ENCODE data around the gene CCDC97. TPM values are rescaled to one million over a fixed set of nuclear protein-coding genes. Genes with fewer than 3 reads are reported as not detected.

The CCDC97 gene
- total RNA-seq, 1 experiment from 2014 or later: 18.3 TPM

DNA sequence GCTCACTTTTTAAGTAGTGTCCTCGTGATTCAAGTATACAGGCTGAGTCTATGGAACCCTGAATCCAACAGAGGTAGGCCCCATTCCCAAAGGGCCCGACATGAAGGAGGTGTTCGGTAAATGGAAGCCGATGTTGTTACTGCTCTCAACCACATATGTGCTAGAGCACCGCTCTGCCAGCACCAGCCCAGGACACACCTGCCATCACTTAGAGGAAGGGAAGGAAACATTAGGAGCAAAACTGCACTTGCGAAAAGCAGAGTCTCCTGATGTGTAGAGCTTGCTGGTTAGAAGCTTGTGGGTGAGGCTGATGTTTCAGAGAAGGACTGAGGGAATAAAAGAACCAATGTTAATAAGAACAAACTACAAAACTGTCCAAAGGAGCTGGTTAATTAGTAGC lies 9.4 kb upstream of the CCDC97 start:
- TF ChIP-seq EZH2phosphoT487 (IDR thresholded peaks at IDR 0.05; ENCODE audit: borderline replicate concordance, low read length) (no peak), EZH2 (IDR thresholded peaks at IDR 0.05; ENCODE audit: low read length, unreplicated experiment) (no peak)
- TF ChIP-seq, protein P1, sequence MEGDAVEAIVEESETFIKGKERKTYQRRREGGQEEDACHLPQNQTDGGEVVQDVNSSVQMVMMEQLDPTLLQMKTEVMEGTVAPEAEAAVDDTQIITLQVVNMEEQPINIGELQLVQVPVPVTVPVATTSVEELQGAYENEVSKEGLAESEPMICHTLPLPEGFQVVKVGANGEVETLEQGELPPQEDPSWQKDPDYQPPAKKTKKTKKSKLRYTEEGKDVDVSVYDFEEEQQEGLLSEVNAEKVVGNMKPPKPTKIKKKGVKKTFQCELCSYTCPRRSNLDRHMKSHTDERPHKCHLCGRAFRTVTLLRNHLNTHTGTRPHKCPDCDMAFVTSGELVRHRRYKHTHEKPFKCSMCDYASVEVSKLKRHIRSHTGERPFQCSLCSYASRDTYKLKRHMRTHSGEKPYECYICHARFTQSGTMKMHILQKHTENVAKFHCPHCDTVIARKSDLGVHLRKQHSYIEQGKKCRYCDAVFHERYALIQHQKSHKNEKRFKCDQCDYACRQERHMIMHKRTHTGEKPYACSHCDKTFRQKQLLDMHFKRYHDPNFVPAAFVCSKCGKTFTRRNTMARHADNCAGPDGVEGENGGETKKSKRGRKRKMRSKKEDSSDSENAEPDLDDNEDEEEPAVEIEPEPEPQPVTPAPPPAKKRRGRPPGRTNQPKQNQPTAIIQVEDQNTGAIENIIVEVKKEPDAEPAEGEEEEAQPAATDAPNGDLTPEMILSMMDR (conservative IDR thresholded peaks at IDR 0.05; ENCODE audit: low read depth, low read length): no peak
- H3K4me1 ChIP-seq (ENCODE audit: insufficient read depth, low read length): no peaks in the 10 kb centered on the region
- no TSS peak for BruUV-seq (replicated peaks)
- ChIA-PET POLR2A (ENCODE audit: unreplicated experiment) (no interaction called here), CTCF (no interaction called here)
- H3K36me3 ChIP-seq (ENCODE audit: low read depth, low read length): peaks cover 72% of the 10 kb centered on the region
- H4K20me1 ChIP-seq (ENCODE audit: low read length): no peaks in the 10 kb centered on the region
- DNase-seq (no peak), ATAC-seq (no peak)
- no peaks in the 10 kb centered on the region for H3K79me2 ChIP-seq (ENCODE audit: low read length)
- no peak overlapping the region for H2AFZ ChIP-seq (ENCODE audit: low read length)
- H3K27me3 ChIP-seq (ENCODE audit: low read length): no peaks in the 10 kb centered on the region
- no peaks in the 10 kb centered on the region for H3F3A ChIP-seq (ENCODE audit: low read length, unreplicated experiment)
- no peak overlapping the region for H3K9ac ChIP-seq (ENCODE audit: low read length)
- H3K27ac ChIP-seq (ENCODE audit: low read length): no peak overlapping the region
- H3K4me3 ChIP-seq (ENCODE audit: low read length): no peak overlapping the region
- H3K9me2 ChIP-seq (replicated peaks; ENCODE audit: low read length): no peaks in the 10 kb centered on the region
- H3K9me3 ChIP-seq (ENCODE audit: low read length): no peaks in the 10 kb centered on the region
- H3K4me2 ChIP-seq (ENCODE audit: low read length): no peak overlapping the region
- intact Hi-C loops (cut with micrococcal nuclease): no loop called here

DNA sequence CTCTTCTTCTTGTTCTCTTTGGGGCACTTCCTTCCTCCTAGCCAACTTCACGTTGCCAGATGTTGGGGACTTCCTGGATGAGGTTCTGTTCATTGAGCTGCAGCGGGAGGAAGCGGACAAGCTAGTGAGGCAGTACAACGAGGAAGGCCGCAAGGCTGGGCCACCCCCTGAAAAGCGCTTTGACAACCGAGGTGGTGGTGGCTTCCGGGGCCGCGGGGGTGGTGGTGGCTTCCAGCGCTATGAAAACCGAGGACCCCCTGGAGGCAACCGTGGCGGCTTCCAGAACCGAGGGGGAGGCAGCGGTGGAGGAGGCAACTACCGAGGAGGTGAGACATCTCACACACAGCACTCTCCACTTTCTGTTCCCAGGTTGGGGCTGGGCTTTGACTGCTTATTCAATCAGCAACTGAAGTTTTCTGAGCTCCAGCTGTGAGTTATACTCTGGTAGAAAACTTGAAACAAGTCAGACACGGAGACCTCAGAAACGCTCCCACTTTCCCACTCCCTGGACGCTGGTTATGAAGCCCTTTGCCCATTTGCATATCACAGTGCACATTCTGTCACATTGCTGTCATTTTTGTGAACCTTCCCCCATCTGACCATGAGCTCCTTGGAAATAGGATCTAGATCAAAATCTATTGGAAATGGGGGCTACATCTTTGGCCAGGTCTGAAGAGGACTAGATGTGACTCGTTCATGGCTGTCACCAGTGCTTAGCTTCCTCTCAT lies 7.2 kb upstream of the CCDC97 start:
- POLR2A ChIA-PET (ENCODE audit: unreplicated experiment): no interaction called here
- Histone ChIP-seq H2AFZ (ENCODE audit: low read length) (no peak overlapping the region), H3K9me3 (ENCODE audit: low read length) (no peaks in the 10 kb centered on the region), H3F3A (ENCODE audit: low read length, unreplicated experiment) (no peaks in the 10 kb centered on the region), H3K4me2 (ENCODE audit: low read length) (no peak overlapping the region), H3K9me2 (replicated peaks; ENCODE audit: low read length) (no peaks in the 10 kb centered on the region), H3K27ac (ENCODE audit: low read length) (no peak overlapping the region), H4K20me1 (ENCODE audit: low read length) (no peaks in the 10 kb centered on the region), H3K4me1 (ENCODE audit: insufficient read depth, low read length) (no peaks in the 10 kb centered on the region), H3K27me3 (ENCODE audit: low read length) (no peaks in the 10 kb centered on the region), H3K36me3 (ENCODE audit: low read depth, low read length) (peaks cover 66% of the 10 kb centered on the region), H3K4me3 (ENCODE audit: low read length) (no peak overlapping the region), H3K9ac (ENCODE audit: low read length) (no peak overlapping the region), H3K79me2 (ENCODE audit: low read length) (no peaks in the 10 kb centered on the region)
- TF ChIP-seq EZH2phosphoT487 (IDR thresholded peaks at IDR 0.05; ENCODE audit: borderline replicate concordance, low read length) (no peak), EZH2 (IDR thresholded peaks at IDR 0.05; ENCODE audit: low read length, unreplicated experiment) (no peak)
- TF ChIP-seq, protein P1 (conservative IDR thresholded peaks at IDR 0.05; ENCODE audit: low read depth, low read length): no peak
- ATAC-seq: no peak
- CTCF ChIA-PET: no interaction called here
- no TSS peak for BruUV-seq (replicated peaks)
- DNase-seq: no peak
- intact Hi-C loops (cut with micrococcal nuclease): no loop called here

DNA sequence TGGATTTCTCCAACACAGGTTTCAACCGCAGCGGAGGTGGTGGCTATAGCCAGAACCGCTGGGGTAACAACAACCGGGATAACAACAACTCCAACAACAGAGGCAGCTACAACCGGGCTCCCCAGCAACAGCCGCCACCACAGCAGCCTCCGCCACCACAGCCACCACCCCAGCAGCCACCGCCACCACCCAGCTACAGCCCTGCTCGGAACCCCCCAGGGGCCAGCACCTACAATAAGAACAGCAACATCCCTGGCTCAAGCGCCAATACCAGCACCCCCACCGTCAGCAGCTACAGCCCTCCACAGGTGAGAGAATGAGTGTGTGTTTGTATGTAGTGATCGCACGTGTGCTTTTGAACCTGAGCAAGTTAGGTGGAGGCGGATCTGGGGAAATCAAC lies 6.0 kb upstream of the CCDC97 start:
- no peak overlapping the region for H3K4me2 ChIP-seq (ENCODE audit: low read length)
- ChIA-PET POLR2A (ENCODE audit: unreplicated experiment) (no interaction called here), CTCF (no interaction called here)
- no TSS peak for BruUV-seq (replicated peaks)
- no peak overlapping the region for H3K4me3 ChIP-seq (ENCODE audit: low read length)
- H3K9ac ChIP-seq (ENCODE audit: low read length): no peak overlapping the region
- peaks cover 55% of the 10 kb centered on the region for H3K36me3 ChIP-seq (ENCODE audit: low read depth, low read length)
- no peaks in the 10 kb centered on the region for H3K9me2 ChIP-seq (replicated peaks; ENCODE audit: low read length)
- DNase-seq (no peak), ATAC-seq (no peak)
- H3K27me3 ChIP-seq (ENCODE audit: low read length): no peaks in the 10 kb centered on the region
- H3K9me3 ChIP-seq (ENCODE audit: low read length): no peaks in the 10 kb centered on the region
- TF ChIP-seq EZH2phosphoT487 (IDR thresholded peaks at IDR 0.05; ENCODE audit: borderline replicate concordance, low read length) (no peak), EZH2 (IDR thresholded peaks at IDR 0.05; ENCODE audit: low read length, unreplicated experiment) (no peak)
- TF ChIP-seq, protein P1 (conservative IDR thresholded peaks at IDR 0.05; ENCODE audit: low read depth, low read length): no peak
- H3F3A ChIP-seq (ENCODE audit: low read length, unreplicated experiment): no peaks in the 10 kb centered on the region
- no peak overlapping the region for H3K27ac ChIP-seq (ENCODE audit: low read length)
- H3K79me2 ChIP-seq (ENCODE audit: low read length): no peaks in the 10 kb centered on the region
- H4K20me1 ChIP-seq (ENCODE audit: low read length): no peaks in the 10 kb centered on the region
- no peak overlapping the region for H2AFZ ChIP-seq (ENCODE audit: low read length)
- intact Hi-C loops (cut with micrococcal nuclease): no loop called here
- H3K4me1 ChIP-seq (ENCODE audit: insufficient read depth, low read length): no peaks in the 10 kb centered on the region

Data from PC-3 (cell line).